Coronary artery (tissue), 2 donors: ENCODE measurements around the gene SPRED2.

Experiments
- DNase-seq: peaks from one replicate; pipeline ENCODE4 v3.0.0-alpha.2; 2017; ENCODE audit warnings: low spot score
- H3K27ac ChIP-seq, 2 donors: fragments of 200-600 bp; sonication (generic); one replicate each; pipeline ENCODE4 v1.5.1; 2016 to 2019
- H3K4me3 ChIP-seq: fragments of 200-600 bp; sonication (generic); 2 replicates; pipeline ENCODE4 v1.5.1; 2016; ENCODE audit warnings: mild to moderate bottlenecking, moderate library complexity
- TF ChIP-seq, protein P1 (sequence below): fragments of 200-600 bp; sonication (generic); IDR thresholded peaks from one replicate; pipeline ENCODE4 v1.5.1; 2019; ENCODE audit warnings: antibody characterized with exemption

The SPRED2 gene

DNA sequence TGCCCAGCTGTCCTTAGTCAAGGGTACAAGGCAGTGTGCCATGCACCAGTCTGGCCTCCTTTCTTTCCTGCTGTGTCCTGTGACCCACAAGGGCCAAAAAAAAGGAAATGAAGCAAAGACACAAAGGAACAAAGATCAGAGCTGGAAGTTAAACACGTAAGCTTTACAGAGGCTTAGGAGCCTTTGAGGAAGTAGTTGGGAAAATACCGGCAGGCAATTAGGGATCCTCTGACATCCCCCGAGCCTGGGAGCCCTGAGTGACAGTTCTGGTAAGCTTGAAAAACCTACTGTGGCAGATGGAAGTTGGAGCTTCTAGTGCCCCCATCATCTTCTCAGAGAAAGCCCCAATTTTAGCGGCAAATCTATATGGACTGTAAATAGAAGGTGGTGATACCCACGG, 78.5 kb downstream of the SPRED2 start:
- no peak for DNase-seq
- Histone ChIP-seq H3K4me3 (no peak overlapping the region), H3K27ac (no peak overlapping the region)
- TF ChIP-seq, protein P1, sequence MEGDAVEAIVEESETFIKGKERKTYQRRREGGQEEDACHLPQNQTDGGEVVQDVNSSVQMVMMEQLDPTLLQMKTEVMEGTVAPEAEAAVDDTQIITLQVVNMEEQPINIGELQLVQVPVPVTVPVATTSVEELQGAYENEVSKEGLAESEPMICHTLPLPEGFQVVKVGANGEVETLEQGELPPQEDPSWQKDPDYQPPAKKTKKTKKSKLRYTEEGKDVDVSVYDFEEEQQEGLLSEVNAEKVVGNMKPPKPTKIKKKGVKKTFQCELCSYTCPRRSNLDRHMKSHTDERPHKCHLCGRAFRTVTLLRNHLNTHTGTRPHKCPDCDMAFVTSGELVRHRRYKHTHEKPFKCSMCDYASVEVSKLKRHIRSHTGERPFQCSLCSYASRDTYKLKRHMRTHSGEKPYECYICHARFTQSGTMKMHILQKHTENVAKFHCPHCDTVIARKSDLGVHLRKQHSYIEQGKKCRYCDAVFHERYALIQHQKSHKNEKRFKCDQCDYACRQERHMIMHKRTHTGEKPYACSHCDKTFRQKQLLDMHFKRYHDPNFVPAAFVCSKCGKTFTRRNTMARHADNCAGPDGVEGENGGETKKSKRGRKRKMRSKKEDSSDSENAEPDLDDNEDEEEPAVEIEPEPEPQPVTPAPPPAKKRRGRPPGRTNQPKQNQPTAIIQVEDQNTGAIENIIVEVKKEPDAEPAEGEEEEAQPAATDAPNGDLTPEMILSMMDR, result no peak

DNA sequence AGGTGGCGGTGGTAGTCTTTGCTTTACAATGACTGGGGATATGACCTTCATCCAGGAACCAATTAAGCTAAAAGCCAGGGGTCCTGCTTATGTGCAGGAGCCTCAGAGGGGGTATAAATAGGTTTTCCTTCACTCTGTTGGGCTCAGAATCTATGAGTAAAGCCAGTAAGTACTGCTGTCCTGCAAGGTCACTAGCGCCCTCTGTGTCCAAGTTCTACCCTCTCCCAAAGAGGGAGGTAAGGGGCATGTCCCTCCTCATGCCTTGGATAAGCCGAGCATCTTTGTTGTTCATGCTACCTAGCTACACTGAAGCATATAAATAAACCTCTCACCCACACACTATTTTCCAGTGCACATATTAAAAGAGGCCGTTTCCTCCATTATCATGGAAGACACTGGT, 79.4 kb downstream of the SPRED2 start:
- Histone ChIP-seq H3K4me3 (no peak overlapping the region), H3K27ac (no peak overlapping the region)
- TF ChIP-seq, protein P1, result no peak
- no peak for DNase-seq

DNA sequence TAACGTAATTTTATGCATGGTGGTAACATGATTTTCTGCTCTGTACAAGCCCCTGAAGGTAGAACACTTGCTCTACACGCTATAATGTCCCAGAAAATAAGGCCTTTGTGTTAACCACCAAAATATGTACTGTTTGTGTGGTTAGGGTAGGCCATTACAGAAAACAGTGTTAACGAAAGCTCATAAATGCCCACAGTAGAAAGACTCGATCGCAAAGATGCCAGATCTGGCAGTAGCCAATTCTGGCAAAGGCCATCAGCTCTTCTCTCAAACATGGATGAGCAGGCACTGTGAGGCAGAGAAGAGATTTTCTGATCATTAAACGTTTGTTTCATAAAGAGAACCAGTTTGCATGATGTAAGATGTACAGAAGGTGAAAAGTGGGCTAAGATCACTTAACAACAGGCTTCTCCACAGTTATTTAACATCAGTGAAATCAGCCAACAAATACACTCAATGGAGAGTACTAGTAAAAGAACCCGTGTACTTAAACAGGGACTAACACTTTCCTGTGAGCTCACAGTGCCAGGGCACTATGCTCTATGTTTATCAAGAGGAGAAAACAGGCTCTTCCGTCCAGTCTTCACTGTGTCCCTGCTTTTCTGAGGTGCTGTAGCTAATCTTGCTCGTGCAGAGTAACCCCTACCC, 80.3 kb downstream of the SPRED2 start:
- Histone ChIP-seq H3K4me3 (no peak overlapping the region), H3K27ac (no peak overlapping the region)
- TF ChIP-seq, protein P1, result no peak
- DNase-seq, result no peak

DNA sequence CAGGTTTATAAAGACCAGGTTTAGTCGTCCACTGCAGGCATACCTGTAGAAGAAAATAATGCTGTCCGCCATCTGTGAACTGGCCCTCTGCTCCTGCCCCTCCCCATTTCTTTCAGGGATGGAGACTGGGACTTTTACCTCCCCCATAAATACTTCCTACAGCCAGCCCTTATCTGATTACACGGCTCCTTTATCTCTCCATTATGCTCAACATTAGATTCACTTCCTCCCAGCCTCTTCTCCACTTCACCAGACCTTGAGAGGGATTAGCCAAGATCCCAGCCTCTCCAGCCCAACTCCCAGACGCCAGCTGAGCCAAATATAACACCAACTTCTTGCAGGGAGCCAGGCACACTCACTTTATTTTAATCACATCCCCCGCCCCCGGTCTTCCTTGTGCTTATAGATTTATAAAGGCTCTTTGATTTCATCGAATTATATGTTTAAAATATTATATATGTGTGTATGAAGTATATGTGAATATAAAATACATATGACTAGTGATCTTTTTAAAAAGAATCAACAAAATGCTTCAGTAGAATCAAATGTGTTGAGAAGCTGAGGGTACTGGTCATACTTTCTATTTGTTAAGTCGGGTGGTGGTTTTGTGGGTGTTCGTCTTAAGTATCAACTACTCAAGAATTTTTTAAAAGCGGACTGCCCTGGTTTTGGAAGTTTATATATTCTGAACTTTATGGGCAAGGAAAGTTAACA, 81.0 kb downstream of the SPRED2 start:
- TF ChIP-seq, protein P1, result no peak
- Histone ChIP-seq H3K27ac (no peak overlapping the region), H3K4me3 (no peak overlapping the region)
- no peak for DNase-seq

DNA sequence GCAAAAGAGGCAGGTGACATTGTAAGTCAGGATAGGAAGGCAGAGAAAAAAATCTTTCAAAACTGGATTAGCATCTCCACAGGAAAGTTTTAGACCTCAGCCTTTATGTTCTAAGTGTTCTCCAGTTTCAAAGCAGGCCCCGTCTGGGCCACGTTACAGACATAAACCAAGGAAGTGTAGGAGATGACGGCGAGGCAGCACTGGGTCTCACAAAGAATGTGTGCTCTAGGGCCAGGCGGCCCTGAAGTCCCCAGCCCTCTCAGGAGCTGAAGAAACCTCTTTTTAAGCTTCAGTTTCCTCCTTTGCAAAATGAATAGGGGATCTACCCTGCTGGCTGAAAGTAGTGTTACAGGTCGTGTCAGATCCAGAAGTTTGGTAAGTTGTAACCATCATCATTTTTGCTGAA, 81.7 kb downstream of the SPRED2 start:
- TF ChIP-seq, protein P1, result no peak
- Histone ChIP-seq H3K4me3 (no peak overlapping the region), H3K27ac (no peak overlapping the region)
- DNase-seq, result no peak

DNA sequence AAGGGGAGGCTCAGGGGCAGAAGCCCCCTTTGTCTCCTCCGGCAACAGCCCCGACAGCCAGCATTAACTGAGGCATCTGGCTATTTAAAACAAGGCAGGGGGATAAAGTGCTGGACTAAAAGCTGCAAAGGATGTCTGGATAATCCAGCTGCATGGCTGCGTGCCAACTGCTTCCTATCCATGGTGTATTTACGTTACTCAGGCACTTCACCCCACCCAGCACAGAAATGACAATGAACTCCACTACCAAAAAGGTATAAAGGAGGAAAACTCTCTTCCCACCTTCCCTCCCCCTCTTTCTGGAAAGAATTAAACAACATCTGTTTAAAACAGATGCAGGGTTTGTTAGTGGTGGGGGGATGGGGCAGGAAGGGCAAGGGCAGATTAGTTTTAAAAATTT, 82.5 kb downstream of the SPRED2 start:
- TF ChIP-seq, protein P1, result no peak
- Histone ChIP-seq H3K27ac (no peak overlapping the region), H3K4me3 (no peak overlapping the region)
- DNase-seq, result no peak

DNA sequence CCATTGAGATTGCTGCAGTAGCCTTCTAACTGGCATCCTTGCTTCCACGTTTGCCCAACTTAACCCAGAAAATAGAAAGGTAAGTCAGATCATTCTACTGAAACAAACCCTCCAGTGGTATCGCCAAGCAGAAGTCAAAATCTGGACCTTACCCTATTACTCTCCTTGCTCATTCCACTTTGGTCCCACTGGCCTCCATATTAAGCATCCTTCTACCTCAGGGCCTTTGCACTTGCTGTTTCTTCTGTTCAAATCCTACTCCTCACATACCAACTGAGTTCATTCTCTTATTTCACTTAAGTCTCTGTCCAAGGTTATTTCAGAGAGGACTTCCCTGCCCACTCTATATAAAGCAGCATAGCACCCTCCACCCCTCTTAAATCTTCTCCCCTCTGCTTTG, 84.5 kb downstream of the SPRED2 start:
- no peak overlapping the region for H3K27ac ChIP-seq
- TF ChIP-seq, protein P1, result no peak
- DNase-seq, result no peak
- no peak overlapping the region for H3K4me3 ChIP-seq
